Colonic mucosa (tissue), 4 donors: Measurements from ENCODE around the gene XAGE1A. TPM values are rescaled to one million over a fixed set of nuclear protein-coding genes. Genes with fewer than 3 reads are reported as not detected.
"Not testable (repeated sequence)": the region's sequence is repeated elsewhere in the genome, so short reads cannot be mapped to it uniquely, and the experiment has no call there.

Experiments
- DNase-seq: peaks from one replicate; pipeline ENCODE4 v3.0.0-alpha.2; 2020
- H3K27ac ChIP-seq: fragments of 200-600 bp; one replicate; pipeline ENCODE4 v1.8.0; 2021
- H3K27me3 ChIP-seq: fragments of 200-600 bp; one replicate; pipeline ENCODE4 v1.8.0; 2021
- H3K36me3 ChIP-seq: fragments of 200-600 bp; one replicate; pipeline ENCODE4 v1.8.0; 2021
- H3K4me1 ChIP-seq: fragments of 200-600 bp; one replicate; pipeline ENCODE4 v1.8.0; 2021; ENCODE audit warnings: mild to moderate bottlenecking
- H3K4me3 ChIP-seq: fragments of 200-600 bp; one replicate; pipeline ENCODE4 v1.8.0; 2021
- H3K9ac ChIP-seq, 2 donors: one replicate each; pipeline ENCODE4 v1.7.0; 2013; ENCODE audit warnings: control low read depth in 2 of 2, low read depth in 2 of 2, low read length in 2 of 2
- H3K9me3 ChIP-seq: fragments of 200-600 bp; one replicate; pipeline ENCODE4 v1.8.0; 2021
- intact Hi-C: fragments of 100-400 bp; cut with DNase I; formaldehyde crosslinking; loops from one replicate; pipeline ENCODE4 v1.14.1; 2022
- total RNA-seq, 2 donors: library from RNA; stranded (reverse); fragmentation: NEBNext Ultra II Directional in 1 of 2; extraction: Animal tissue kit (Norgen Biotek cat#: 25700) in 1 of 2; gene quantifications; one replicate each; pipeline ENCODE4 v1.2.1, GENCODE V29; 2021
- TF ChIP-seq, protein P1 (sequence below): fragments of 200-600 bp; IDR thresholded peaks from one replicate; pipeline ENCODE4 v1.8.0; 2022; ENCODE audit warnings: antibody characterized with exemption, mild to moderate bottlenecking
- donor health status: healthy.
- donor health status: DM: no; HTN: no; CAD: no.
- donor health status: DM: no; HTN: no; CAD: no.

The XAGE1A gene
- total RNA-seq: not detected

DNA sequence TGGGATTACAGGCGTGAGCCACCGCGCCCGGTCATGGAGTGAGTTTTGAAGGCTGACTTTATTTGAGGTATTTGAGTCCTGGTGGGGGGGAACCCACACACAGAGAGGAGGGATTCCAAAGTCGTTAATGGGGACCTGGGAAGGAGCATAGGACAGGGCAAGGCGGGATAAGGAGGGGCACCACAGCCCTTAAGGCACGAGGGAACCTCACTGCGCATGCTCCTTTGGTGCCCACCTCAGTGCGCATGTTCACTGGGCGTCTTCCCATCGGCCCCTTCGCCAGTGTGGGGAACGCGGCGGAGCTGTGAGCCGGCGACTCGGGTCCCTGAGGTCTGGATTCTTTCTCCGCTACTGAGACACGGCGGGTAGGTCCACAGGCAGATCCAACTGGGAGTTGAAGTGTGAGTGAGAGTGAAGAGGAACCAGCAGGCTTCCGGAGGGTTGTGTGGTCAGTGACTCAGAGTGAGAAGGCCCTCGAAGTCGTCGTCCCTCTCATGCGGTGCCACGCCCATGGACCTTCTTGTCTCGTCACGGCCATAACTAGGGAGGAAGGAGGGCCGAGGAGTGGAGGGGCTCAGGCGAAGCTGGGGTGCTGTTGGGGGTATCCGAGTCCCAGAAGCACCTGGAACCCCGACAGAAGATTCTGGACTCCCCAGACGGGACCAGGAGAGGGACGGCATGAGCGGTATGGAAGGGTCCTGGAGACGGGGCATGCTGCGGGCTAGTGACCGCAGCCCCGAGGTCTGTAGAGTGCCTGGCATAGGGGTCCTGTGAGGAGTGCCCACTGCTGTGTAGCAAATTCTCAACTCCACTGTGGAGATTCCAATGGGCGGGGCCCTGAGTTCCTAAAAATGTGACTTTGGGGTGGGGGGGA lies at the start of gene XAGE1A:
Gene XAGE1A (plus strand): TSS at position 264 of the 874 bp plus-strand sequence. CDS start 1,554 bp downstream, outside the sequence.
- intact Hi-C loops, H3K9ac ChIP-seq, H3K27me3 ChIP-seq, H3K27ac ChIP-seq, H3K4me3 ChIP-seq, H3K36me3 ChIP-seq, H3K4me1 ChIP-seq, DNase-seq, H3K9me3 ChIP-seq: not testable (repeated sequence)

- H3K27me3 ChIP-seq, DNase-seq, H3K4me3 ChIP-seq, H3K36me3 ChIP-seq, H3K9ac ChIP-seq, H3K4me1 ChIP-seq, H3K9me3 ChIP-seq, H3K27ac ChIP-seq, intact Hi-C loops: not testable (repeated sequence)
Observed at GRCh38 chrX:52452031-52452430, 43.6 kb upstream of the XAGE1A start.

DNA sequence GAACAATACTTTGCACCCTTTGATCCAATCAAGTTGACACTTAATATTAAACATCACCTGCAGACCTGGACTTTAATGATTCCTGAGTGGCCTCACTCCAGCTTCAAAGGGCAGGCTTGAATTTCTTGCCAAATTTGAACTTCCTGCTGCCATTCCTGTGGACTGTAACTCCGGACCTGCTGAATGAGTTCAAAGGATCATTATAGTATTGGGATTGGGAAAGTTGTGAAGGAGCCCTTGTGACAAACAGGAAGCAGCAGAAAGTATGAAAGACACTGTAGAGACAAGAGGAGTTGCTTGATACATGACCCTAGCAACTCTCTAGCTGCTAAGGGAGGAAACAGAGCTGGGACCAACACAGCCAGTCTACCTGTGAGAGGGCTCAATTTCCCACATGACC lies 24.3 kb upstream of the XAGE1A start:
- not testable (repeated sequence) for DNase-seq, H3K27me3 ChIP-seq

GRCh38 chrX:52496419-52496772 lies 788 bp downstream of the XAGE1A start:
- H3K36me3 ChIP-seq, H3K27ac ChIP-seq, DNase-seq, H3K4me1 ChIP-seq, H3K4me3 ChIP-seq, intact Hi-C loops, H3K9me3 ChIP-seq, H3K27me3 ChIP-seq, H3K9ac ChIP-seq: not testable (repeated sequence)

More for the DNA sequence above, 24.3 kb upstream of the XAGE1A start:
- H3K4me3 ChIP-seq, H3K9ac ChIP-seq, H3K9me3 ChIP-seq, H3K27ac ChIP-seq, H3K4me1 ChIP-seq, intact Hi-C loops, H3K36me3 ChIP-seq: not testable (repeated sequence)

DNA sequence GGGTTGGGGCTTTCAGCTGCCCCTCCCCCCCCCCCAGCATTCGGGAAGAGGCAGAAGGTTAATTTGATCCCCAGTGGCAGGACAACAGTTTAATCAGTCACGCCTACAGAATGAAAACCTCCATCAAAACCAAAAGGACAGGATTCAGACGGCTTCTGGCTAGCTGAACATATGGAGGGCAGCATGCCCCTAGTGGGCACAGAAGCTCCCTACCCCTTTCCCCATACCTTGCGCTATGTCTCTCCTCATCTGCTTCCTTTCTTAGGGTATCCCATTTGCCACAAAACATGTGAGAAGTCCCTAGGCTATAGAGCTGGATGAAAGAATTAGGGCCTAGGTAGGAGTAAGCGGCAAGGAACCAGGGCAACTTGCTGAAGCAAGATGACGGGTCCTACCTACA lies 5.8 kb downstream of the XAGE1A start:
- H3K9ac ChIP-seq, H3K4me1 ChIP-seq, H3K27me3 ChIP-seq, intact Hi-C loops, H3K27ac ChIP-seq, H3K4me3 ChIP-seq, H3K9me3 ChIP-seq, DNase-seq, H3K36me3 ChIP-seq: not testable (repeated sequence)

DNA sequence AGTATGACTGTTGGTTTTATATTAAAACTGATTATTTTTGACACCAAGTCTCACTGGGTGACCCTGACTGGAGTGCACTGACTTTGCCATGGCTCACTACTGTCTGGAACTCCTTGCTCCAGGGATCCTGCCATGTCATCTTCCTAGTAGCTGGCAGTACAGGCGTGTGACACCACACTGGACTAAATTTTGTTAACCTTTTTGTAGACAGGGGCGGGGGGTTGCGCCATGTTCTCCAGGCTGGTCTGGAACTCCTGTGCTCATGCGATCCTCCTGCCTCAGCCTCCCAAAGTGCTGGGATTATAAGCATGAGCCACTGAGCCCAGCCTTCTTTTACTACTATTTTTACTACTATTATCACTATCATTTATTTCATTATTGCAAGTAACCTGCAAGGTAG lies 8.9 kb downstream of the XAGE1A start:
- H3K27ac ChIP-seq: no peak overlapping the region
- peaks cover 4% of the 10 kb centered on the region for H3K27me3 ChIP-seq
- intact Hi-C loops: no loop called here
- no peak overlapping the region for H3K4me3 ChIP-seq
- no peak for DNase-seq
- TF ChIP-seq, protein P1, sequence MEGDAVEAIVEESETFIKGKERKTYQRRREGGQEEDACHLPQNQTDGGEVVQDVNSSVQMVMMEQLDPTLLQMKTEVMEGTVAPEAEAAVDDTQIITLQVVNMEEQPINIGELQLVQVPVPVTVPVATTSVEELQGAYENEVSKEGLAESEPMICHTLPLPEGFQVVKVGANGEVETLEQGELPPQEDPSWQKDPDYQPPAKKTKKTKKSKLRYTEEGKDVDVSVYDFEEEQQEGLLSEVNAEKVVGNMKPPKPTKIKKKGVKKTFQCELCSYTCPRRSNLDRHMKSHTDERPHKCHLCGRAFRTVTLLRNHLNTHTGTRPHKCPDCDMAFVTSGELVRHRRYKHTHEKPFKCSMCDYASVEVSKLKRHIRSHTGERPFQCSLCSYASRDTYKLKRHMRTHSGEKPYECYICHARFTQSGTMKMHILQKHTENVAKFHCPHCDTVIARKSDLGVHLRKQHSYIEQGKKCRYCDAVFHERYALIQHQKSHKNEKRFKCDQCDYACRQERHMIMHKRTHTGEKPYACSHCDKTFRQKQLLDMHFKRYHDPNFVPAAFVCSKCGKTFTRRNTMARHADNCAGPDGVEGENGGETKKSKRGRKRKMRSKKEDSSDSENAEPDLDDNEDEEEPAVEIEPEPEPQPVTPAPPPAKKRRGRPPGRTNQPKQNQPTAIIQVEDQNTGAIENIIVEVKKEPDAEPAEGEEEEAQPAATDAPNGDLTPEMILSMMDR: no peak
- H3K4me1 ChIP-seq: no peaks in the 10 kb centered on the region
- H3K36me3 ChIP-seq: no peaks in the 10 kb centered on the region
- no peak overlapping the region for H3K9ac ChIP-seq
- no peaks in the 10 kb centered on the region for H3K9me3 ChIP-seq

- Histone ChIP-seq H3K36me3 (no peaks in the 10 kb centered on the region), H3K4me1 (no peaks in the 10 kb centered on the region), H3K9me3 (no peaks in the 10 kb centered on the region), H3K4me3 (no peak overlapping the region), H3K9ac (no peak overlapping the region), H3K27me3 (peaks cover 4% of the 10 kb centered on the region), H3K27ac (no peak overlapping the region)
- TF ChIP-seq, protein P1: no peak
- intact Hi-C loops: no loop called here
- DNase-seq: no peak
Observed at GRCh38 chrX:52507331-52507730, 11.7 kb downstream of the XAGE1A start.

GRCh38 chrX:52509916-52510315 lies 14.3 kb downstream of the XAGE1A start:
- TF ChIP-seq, protein P1: no peak
- H3K36me3 ChIP-seq: no peaks in the 10 kb centered on the region
- no peaks in the 10 kb centered on the region for H3K9me3 ChIP-seq
- no peak overlapping the region for H3K9ac ChIP-seq
- H3K4me3 ChIP-seq: no peak overlapping the region
- H3K27ac ChIP-seq: no peak overlapping the region
- peaks cover 4% of the 10 kb centered on the region for H3K27me3 ChIP-seq
- no peak for DNase-seq
- intact Hi-C loops: no loop called here
- H3K4me1 ChIP-seq: no peaks in the 10 kb centered on the region

GRCh38 chrX:52511126-52511525 lies 15.5 kb downstream of the XAGE1A start:
- H3K27ac ChIP-seq, H3K4me1 ChIP-seq, H3K9ac ChIP-seq, H3K9me3 ChIP-seq, DNase-seq, intact Hi-C loops, H3K4me3 ChIP-seq, H3K36me3 ChIP-seq, H3K27me3 ChIP-seq: not testable (repeated sequence)

DNA sequence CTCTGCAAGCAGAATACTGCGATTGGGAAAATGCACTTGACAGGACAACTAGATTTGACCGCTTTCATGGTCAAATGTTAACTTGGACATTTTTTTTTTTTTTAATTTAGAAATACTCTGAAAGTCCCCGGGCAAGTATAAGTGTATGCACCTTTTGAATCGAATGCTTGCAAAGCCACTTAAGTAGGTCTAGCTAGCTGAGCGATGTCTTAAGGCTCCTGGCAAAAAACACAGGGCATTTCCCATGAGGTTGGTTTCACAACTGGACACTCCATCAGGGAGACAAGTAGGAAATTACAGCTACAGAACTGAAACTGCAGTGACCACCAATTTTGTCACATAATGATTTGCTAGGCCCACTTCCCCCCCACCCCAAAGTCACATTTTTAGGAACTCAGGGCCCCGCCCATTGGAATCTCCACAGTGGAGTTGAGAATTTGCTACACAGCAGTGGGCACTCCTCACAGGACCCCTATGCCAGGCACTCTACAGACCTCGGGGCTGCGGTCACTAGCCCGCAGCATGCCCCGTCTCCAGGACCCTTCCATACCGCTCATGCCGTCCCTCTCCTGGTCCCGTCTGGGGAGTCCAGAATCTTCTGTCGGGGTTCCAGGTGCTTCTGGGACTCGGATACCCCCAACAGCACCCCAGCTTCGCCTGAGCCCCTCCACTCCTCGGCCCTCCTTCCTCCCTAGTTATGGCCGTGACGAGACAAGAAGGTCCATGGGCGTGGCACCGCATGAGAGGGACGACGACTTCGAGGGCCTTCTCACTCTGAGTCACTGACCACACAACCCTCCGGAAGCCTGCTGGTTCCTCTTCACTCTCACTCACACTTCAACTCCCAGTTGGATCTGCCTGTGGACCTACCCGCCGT lies 20.7 kb downstream of the XAGE1A start:
- H3K4me1 ChIP-seq, H3K9me3 ChIP-seq, H3K36me3 ChIP-seq, H3K27ac ChIP-seq, H3K27me3 ChIP-seq, H3K9ac ChIP-seq, H3K4me3 ChIP-seq, intact Hi-C loops, DNase-seq: not testable (repeated sequence)
